ENCODE data around the gene PKLR.
"Not testable (repeated sequence)": the region's sequence is repeated elsewhere in the genome, so short reads cannot be mapped to it uniquely, and the experiment has no call there.

The PKLR gene

DNA sequence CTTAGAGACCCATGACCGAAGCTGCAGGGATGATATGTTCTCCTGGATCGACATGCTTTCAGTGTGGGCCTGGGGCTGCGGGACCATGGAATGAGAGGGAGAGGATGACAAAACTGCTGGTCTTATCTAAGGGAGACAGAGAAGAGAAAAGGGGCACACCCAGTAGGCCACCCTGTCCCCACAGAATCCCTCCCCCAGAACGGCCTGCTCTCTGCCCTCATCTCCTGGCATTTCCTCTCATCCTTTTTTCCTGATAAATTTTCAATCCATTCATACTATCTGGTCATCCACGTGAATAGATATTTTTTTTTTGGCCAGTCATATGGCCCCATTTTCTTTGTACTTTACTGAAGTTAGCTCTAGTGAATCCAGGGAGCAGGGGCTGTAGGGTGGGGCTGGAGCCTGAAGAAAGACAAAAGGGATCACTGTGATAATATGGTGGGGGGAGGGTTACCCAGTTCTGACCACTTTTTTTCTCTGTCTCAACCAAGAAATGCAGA, at the start of gene PKLR:
TSS of gene PKLR (minus strand) at position 97 of the 500 bp plus-strand sequence. CDS start at position 54, 43 bp downstream.
- DNase-seq (ENCODE audit: low spot score), result no peak

DNA sequence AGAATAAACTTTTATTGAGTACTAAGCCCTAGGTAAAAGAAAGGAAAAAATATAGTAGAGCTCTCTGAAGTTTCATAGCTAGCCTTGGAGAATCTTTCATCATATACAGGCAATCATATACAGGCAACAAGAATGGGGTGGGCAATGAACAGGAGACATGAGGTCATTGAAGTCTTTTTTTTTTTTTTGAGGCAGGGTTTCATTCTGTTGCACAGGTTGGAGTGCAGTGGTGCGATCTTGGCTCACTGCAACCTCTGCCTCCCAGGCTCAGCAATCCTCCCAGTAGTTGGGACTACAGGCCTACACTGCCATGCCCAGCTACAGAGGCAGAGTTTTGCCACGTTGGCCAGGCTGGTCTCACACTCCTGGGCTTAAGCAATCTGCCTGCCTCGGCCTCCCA, 41.6 kb upstream of the PKLR start:
- DNase-seq (ENCODE audit: low spot score), result no peak

DNA sequence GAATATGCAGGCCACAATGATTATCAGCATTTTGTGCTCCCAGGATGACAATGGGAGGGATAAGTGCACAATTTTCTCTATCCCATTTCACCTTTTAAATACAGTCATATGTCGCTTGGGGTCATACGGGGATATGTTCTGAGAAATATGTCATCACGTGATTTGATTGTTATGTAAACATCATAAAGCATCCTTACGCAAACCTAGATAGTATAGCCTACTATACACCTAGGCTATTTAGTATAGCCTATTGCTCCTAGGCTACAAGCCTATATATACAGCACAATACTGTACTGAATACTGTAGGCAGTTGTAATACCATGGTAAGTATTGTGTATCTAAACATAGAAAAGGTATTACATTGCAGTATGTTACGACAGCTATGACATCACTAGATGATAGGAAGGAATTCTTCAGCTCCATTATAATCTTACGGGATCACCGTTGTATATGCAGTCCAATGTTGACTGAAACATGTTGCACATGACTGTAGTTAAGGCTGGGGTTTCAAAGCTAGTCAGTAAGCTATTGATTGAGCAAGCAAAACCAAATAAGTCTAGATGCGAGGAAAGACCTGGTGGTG, 38.4 kb upstream of the PKLR start:
- no peak for DNase-seq (ENCODE audit: low spot score)

DNA sequence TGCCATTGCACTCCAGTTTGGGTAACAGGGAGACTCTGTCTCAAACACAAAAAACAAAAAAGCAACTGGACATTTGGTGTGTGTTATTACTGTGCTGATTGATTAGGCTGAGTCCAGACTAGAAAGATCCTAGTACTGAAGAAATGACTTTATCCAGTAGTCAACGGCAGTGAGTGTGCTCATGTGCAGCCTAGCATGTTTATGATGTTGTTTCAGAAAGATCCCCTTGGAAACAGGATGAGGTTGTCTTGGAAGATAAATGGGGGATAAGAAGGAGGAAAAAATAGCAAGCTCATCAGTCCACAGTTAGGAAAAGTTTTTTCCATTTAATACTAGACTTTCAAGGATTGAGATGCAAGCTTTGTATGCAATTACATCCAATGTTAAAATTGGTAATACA, 33.7 kb upstream of the PKLR start:
- DNase-seq (ENCODE audit: low spot score), result no peak

DNA sequence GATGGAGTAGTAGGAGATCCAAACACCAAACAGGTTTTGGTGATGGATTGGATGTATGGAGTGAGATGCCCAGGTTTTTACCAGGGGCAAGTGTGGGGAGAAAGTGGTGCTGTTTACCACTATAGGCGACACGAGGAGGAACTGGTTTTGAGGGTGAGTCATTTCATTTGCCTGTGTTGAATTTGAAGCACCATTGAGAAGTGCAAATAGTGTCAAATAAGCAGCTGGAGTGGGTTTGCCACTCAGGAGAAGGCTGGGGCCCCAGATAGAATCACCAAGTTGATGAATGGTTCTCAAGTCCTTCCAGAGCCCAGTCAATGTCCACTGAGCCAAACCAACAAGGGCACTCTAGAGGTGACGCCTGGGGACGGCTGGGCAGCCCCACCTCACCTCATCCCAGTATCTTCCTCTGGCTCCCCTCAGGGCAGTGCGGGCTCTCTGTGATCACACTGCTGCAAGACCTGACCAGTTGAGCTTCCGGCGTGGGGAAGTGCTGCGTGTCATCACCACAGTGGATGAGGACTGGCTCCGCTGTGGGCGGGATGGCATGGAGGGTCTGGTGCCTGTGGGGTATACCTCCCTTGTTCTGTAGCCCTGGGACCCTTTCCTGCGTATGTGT, 28.9 kb upstream of the PKLR start:
- DNase-seq (ENCODE audit: low spot score), result no peak

DNA sequence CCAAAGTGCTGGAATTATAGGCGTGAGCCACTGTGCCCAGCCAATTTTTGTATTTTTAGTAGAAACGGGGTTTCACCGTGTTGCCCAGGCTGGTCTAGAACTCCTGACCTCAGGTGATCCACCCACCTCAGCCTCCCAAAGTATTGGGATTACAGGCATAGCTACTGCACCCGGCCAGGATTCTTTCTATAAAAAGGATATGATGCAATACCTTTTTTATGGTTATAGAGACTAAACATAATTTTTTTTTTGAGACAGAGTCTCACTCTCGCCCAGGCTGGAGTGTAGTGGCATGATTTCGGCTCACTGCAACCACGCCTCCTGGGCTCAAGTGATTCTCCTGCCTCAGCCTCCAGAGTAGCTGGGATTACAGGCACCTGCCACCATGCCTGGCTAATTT, 27.6 kb upstream of the PKLR start:
- DNase-seq (ENCODE audit: low spot score), result not testable (repeated sequence)

DNA sequence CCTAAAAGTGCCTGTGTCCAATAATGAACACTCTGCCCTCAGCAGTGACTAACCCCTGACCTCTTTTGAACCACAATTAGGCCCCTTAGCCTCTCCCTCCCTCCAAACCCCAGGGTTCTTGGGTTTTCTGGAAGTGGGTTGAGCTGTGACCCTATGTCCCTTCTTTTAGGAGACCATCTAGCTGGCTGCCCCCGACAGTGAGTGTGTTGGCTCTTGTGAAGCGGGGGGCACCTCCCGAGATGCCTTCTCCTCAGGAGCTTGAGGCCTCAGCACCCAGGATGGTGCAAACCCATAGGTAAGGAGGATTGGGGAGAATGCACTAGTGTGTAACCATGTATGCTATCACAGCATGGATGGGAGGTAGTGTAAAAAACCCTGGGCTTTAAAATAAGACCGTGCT, 26.7 kb upstream of the PKLR start:
- no peak for DNase-seq (ENCODE audit: low spot score)

DNA sequence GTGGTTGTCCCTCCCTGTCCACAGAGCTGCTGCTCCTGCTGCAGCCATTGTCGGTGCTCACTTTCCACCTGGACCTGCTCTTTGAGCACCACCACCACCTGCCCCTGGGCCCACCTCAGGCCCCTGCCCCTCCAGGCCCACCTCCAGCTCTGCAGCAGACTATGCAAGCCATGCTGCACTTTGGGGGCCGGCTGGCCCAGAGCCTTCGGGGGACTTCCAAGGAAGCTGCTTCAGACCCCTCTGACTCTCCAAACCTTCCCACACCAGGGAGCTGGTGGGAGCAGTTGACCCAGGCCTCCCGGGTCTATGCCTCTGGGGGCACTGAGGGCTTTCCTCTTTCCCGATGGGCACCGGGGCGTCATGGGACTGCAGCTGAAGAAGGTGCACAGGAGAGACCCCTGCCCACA, 25.4 kb upstream of the PKLR start:
- no peak for DNase-seq (ENCODE audit: low spot score)

DNA sequence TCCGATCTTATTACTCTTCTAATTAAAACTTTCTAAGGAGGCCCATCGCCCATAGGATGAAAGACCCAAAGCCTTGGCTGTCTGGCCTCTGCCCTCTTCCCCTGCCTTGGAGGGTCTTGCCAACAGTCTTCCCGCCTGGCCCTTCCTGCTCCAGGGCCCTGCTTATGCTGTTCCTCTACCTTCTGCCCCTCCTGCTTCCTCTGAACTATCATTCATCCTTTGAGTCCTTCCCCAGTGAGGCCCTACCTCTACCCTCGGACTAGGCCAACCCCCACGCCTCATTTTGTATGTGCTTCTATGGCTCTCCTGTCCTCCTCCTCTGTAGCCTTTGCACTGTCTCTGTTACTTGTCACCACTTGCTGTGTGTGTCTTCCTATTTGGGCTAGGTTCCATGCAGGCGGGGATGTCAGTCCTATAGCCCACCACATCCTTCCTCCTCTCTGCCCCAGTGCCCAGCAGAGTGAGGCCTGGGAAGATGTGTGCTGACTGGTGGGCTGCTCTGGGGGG, 24.8 kb upstream of the PKLR start:
- no peak for DNase-seq (ENCODE audit: low spot score)

DNA sequence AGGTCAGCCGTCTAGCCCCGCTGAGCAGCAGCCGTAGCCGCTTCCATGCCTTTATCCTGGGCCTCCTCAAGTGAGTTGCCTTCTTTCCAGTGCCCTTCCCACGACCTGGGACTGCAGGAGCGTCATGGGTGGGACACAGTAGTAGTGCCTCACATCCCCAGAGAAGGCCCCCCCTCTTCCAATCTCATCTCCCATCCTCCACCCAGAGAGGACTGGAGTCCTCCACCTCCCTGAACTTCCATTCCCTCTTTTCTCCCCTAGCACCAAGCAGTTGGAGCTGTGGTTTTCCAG, 24.3 kb upstream of the PKLR start:
- DNase-seq (ENCODE audit: low spot score), result no peak

DNA sequence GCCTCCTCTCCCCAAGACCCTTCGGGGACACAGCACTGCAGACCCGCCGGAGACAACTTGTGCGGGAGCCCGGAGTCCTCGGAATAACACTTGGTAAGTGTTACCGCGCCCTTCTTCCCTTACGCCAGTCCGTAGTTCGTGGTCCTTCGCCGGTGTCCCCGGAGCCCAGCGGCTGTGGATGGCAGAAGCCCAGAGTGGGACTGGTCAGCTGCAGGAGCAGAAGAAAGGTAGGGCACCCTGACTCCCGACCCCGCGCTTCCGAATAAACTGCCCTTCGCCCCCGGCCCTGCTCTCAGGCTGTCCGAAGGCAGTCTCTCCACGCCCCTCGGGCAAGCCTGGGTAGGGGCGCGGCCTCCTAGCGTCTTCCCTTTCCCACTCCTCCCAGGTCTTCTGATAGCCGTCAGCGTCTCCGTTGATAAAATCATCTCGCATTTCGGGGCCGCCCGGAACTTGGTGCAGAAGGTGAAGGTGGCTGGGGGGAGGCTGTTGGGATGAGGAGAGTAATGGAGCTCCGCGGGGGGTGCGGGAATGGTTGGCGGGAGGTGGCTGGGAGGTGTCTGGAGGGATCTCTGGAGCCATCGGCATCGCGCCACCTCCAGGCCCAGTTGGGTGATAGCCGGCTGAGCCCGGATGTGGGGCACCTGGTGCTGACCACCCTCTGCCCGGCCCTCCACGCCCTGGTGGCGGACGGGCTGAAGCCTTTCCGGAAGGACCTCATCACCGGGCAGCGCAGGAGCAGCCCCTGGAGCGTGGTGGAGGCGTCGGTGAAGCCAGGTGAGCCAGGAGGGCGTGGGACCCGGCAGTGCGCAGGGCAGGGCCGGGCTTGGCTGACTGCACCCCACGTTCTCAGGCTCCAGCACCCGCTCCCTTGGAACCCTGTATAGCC, 23.7 kb upstream of the PKLR start:
- peak; percentile 33 for DNase-seq (ENCODE audit: low spot score)

DNA sequence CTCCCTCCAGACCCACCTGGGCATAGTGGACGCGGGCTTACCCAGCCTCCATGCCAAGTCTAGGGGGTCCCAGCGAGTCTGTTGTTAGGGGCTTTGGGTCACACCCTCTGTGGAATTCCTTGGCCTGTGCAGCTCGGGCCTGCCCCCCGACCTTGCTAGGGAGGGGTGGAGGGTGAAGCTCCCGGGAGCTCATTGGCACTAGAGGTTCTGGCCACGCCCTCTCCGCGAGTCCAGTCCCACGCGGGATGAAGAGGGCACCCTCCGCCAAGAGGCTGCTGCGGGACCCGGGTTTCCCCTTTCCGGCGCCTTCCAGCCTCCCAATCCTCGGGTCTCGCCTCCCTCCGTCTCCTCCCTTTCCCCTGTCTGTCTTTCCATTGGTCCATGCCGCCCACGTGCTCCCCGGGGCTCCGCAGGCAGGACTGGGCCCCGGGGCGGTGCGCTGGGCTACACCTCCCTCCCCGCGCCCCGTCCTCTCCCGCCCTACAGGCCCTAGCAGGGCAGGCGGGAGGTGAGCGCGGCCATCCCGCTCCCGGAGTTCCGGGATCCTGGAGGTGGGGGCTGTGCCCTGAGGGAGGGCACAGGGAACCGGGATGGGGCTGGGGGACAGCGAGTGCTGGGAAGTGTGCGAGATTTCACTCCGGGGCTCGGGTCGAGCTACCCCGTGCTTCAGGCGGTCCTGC, 22.9 kb upstream of the PKLR start:
- peak; percentile 97 for DNase-seq (ENCODE audit: low spot score)

DNA sequence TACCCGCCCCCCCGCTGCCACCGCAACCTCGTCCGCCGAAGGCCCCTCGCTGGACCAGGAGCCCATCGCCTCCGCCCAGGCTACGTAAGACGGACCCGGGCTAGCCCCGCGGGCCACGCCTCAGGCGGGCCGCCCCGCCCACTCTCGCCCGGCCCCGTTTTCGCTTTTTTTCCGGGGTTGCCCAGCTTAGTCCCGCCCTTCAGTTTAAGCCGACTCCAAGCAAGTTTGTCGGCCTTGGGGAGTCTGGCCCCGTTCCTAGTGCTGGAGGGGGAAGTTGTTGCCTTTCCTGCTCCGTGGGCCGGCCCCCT, 22.4 kb upstream of the PKLR start:
- DNase-seq (ENCODE audit: low spot score), result peak; percentile 80

DNA sequence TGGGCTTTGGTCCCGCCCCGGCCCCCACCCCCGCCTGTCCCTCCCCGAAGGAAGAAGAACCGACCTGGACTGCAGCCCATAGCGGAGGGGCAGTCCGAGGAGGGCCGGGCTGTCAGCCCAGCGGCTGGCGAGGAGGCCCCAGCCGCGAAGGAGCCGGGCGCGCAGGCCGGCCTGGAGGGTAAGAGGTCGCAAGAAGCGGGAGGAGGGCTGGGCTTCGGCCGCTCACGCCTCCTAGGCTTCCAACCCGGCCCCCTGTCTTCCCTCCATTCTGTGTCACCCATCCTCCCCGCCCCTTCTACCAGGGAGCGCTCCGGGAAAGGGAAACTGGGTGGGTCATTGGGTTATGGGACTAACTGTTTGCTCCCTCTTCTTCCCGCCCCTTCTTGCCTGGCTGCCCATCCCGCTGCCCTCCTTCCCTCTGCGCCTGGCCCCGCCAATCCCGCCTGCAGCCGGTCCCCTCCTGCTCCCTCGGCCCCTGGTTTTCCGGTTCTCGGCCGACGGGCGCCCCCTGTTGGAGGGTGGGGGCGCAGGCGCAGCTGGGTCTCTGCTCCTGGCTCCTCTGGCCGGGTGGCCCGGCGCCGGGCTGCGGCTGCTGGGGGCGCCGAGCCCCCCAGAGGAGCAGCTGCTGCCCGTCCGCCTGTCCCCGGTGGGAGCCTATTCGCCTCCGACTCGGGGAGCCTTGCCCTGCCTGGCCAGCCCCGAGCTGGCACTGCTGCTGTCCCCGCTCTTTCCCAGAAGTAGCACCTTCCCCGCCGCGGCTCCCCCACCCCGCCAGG, 21.9 kb upstream of the PKLR start:
- DNase-seq (ENCODE audit: low spot score), result peak; percentile 84

DNA sequence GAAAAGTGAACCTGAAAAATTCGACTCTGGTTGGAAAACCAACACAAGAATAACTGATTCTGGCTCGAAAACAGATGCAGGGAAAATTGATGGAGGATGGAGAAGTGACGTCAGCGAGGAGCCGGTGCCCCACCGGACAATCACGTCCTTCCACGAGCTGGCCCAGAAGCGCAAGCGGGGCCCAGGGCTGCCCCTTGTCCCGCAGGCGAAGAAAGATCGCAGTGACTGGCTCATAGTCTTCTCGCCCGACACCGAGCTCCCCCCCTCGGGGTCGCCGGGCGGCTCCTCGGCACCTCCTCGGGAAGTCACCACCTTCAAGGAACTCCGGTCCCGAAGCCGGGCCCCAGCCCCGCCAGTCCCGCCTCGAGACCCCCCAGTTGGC, 21.3 kb upstream of the PKLR start:
- peak; percentile 24 for DNase-seq (ENCODE audit: low spot score)

DNA sequence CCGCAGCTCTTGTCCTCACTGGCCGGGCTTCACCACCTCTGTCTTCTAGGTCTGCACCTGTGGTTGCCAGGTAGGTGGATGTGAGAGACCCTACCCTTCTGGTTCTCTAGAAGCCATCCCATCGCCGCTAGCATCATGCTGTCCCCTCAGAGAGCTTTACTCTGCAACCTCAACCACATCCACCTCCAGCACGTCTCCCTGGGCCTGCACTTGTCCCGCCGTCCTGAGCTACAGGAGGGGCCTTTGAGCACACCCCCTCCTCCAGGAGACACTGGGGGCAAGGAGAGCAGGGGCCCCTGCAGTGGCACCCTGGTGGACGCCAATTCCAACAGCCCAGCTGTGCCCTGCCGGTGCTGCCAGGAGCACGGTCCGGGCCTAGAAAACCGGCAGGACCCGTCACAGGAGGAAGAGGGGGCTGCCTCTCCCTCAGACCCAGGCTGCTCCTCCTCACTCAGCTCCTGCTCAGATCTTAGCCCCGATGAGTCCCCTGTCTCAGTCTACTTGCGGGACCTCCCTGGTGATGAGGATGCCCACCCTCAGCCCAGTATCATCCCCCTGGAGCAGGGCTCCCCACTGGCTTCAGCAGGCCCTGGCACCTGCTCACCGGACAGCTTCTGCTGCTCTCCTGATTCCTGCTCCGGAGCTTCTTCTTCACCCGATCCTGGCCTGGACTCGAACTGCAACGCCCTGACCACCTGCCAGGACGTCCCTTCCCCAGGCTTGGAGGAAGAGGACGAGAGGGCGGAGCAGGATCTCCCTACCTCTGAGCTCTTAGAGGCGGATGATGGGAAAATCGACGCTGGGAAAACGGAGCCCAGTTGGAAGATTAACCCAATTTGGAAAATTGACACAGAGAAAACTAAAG, 20.6 kb upstream of the PKLR start:
- no peak for DNase-seq (ENCODE audit: low spot score)

DNA sequence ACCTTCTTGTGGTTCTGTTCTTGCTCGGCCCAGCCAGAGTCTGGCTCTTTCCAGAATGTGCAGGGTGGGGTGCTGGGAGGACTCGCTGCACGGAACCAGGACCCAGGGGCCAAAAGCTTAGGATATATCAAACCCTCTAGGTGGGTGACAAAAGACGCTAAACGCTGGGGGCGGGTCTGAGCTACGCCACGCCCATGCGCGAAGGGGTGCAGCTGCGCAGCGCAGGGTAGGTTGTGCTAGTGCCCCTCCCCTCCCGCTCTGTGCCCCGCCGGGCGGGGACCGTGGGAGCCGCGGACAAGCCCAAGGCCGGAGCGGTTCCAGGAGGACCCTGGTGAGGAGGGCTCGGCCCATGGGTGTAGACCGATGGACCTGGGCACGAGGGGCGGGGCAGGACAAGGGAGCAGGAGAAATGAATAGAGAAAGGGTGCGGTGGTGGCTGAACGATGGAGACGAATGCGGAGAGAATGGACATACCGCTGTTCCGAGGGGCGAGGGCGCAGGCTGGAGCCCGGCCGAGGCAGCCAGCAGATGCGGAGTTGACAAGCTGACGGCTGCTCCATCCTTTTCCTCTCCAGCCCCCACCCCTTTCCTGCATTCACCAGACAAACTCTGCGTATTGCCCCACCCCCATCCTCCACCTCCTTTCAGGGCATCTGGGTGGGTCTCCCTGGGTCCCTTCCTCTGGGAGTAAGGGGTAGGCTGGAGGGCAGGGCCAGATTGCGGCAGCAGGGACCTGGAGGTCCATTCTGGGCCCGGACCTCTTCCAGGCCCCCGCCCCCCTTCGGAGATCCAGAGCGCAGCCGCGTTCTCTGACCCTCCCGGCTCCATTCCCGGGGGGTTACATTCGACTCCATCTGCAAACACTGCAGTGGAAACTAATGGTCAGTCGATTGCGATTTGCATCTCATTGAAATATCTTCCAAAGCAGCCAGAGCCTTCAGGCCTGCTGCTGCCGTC, 19.7 kb upstream of the PKLR start, which contains the start of gene RUSC1:
TSS of gene RUSC1 (plus strand) at position 234 of the 957 bp plus-strand sequence. CDS start 880 bp downstream, outside the sequence.
- peak; percentile 88 for DNase-seq (ENCODE audit: low spot score)

DNA sequence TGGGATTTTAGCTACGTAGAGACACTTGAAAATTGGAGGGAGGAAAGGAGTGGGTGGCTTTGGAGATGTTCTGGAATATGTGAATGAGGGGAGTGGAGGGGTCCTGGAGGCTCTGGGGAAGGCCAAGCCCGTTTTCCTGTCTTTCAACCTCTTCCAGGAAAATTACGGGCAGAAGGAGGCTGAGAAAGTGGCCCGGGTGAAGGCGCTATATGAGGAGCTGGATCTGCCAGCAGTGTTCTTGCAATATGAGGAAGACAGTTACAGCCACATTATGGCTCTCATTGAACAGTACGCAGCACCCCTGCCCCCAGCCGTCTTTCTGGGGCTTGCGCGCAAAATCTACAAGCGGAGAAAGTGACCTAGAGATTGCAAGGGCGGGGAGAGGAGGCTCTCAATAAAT, 19.0 kb upstream of the PKLR start:
- DNase-seq (ENCODE audit: low spot score), result no peak

DNA sequence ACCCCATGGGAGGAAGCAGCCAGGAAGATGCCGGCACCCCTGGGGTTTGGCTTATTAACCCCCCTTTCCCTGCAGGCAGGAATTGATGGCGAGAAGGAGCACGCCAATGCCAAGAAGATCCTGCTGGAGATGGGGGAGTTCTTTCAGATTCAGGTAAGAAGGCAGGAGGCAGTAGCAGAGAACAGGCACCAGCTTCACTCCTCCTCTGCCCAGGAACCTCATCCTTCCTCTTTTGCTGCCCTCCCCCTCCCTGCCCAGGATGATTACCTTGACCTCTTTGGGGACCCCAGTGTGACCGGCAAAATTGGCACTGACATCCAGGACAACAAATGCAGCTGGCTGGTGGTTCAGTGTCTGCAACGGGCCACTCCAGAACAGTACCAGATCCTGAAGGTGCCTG, 18.3 kb upstream of the PKLR start:
- DNase-seq (ENCODE audit: low spot score), result no peak

DNA sequence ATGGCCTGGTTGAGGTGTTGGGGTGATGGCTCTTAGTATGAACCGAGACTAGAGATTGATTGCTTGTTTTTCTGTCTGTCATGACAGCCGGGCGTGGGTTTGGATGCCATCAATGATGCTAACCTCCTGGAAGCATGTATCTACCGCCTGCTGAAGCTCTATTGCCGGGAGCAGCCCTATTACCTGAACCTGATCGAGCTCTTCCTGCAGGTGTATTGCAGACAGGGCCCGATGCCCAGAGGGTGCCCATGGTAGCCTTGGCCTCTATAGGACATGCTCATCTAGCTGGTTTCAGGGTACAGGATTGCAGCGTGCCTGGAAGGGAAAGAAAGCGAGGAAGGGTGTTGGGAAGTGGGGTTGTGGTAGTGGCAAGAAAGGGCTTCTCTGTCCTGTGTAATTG, 16.8 kb upstream of the PKLR start:
- DNase-seq (ENCODE audit: low spot score), result no peak

All from Ammon's horn (tissue), 1 donor.